ENCODE measurements around the gene DNAJC4.

DNAJC4 gene

DNA sequence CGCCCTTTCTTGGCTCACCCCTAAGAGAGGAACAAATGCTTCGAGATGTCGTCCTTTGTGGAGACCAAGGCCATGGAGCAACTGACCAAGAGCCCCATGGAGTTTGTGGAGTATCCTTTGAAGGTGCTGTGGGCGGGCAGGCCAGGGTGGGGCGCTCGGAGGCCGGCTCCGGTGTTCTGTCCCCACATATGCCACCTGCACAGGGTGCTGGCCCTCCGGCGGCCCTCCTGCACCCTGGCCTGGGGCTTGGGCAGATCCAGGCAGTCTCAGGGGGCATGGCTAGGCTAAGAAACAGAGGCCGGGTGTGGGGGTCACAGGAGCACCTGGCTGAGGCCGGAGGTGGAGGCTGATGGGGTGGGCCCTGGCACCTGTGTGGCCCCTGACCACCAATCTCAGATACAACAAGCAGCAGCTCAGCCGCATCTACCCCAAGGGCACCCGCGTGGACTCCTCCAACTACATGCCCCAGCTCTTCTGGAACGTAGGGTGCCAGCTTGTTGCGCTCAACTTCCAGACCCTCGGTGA, 31.3 kb downstream of the DNAJC4 start:
- Histone ChIP-seq H2AFZ (ENCODE audit: low read length) (no peak overlapping the region), H3K4me3 (ENCODE audit: low read length, poor library complexity, severe bottlenecking) (no peak overlapping the region), H3K27me3 (ENCODE audit: insufficient read depth, low read length, poor library complexity, severe bottlenecking) (no peaks in the 10 kb centered on the region), H3K79me2 (ENCODE audit: insufficient read depth, low read length) (no peaks in the 10 kb centered on the region), H3K9me2 (replicated peaks; ENCODE audit: low read depth, low read length) (no peaks in the 10 kb centered on the region), H3K36me3 (ENCODE audit: insufficient read depth, low read length) (no peaks in the 10 kb centered on the region), H3K4me2 (ENCODE audit: low read depth, low read length, poor library complexity, severe bottlenecking) (no peak overlapping the region), H3K9me3 (ENCODE audit: insufficient read depth, low read depth, low read length) (no peaks in the 10 kb centered on the region), H3K9ac (ENCODE audit: low read depth, low read length, poor library complexity, severe bottlenecking) (no peak overlapping the region), H3F3A (ENCODE audit: low read depth) (no peaks in the 10 kb centered on the region), H4K20me1 (ENCODE audit: insufficient read depth, low read length, poor library complexity, severe bottlenecking) (no peaks in the 10 kb centered on the region), H3K4me1 (ENCODE audit: insufficient read depth, low read length, poor library complexity, severe bottlenecking) (no peaks in the 10 kb centered on the region)
- TF ChIP-seq, protein P1, sequence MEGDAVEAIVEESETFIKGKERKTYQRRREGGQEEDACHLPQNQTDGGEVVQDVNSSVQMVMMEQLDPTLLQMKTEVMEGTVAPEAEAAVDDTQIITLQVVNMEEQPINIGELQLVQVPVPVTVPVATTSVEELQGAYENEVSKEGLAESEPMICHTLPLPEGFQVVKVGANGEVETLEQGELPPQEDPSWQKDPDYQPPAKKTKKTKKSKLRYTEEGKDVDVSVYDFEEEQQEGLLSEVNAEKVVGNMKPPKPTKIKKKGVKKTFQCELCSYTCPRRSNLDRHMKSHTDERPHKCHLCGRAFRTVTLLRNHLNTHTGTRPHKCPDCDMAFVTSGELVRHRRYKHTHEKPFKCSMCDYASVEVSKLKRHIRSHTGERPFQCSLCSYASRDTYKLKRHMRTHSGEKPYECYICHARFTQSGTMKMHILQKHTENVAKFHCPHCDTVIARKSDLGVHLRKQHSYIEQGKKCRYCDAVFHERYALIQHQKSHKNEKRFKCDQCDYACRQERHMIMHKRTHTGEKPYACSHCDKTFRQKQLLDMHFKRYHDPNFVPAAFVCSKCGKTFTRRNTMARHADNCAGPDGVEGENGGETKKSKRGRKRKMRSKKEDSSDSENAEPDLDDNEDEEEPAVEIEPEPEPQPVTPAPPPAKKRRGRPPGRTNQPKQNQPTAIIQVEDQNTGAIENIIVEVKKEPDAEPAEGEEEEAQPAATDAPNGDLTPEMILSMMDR (conservative IDR thresholded peaks at IDR 0.05; ENCODE audit: low read length): no peak
- no peak for TF ChIP-seq EZH2phosphoT487 (IDR thresholded peaks at IDR 0.05; ENCODE audit: borderline replicate concordance)

GRCh38 chr11:64262271-64263002, 32.1 kb downstream of the DNAJC4 start:
- H2AFZ ChIP-seq (ENCODE audit: low read length): no peak overlapping the region
- no peaks in the 10 kb centered on the region for H3K27me3 ChIP-seq (ENCODE audit: insufficient read depth, low read length, poor library complexity, severe bottlenecking)
- no peaks in the 10 kb centered on the region for H4K20me1 ChIP-seq (ENCODE audit: insufficient read depth, low read length, poor library complexity, severe bottlenecking)
- no peaks in the 10 kb centered on the region for H3K9me2 ChIP-seq (replicated peaks; ENCODE audit: low read depth, low read length)
- H3K4me1 ChIP-seq (ENCODE audit: insufficient read depth, low read length, poor library complexity, severe bottlenecking): no peaks in the 10 kb centered on the region
- no peak overlapping the region for H3K4me2 ChIP-seq (ENCODE audit: low read depth, low read length, poor library complexity, severe bottlenecking)
- no peak overlapping the region for H3K9ac ChIP-seq (ENCODE audit: low read depth, low read length, poor library complexity, severe bottlenecking)
- no peaks in the 10 kb centered on the region for H3K36me3 ChIP-seq (ENCODE audit: insufficient read depth, low read length)
- H3K79me2 ChIP-seq (ENCODE audit: insufficient read depth, low read length): no peaks in the 10 kb centered on the region
- H3F3A ChIP-seq (ENCODE audit: low read depth): no peaks in the 10 kb centered on the region
- H3K4me3 ChIP-seq (ENCODE audit: low read length, poor library complexity, severe bottlenecking): no peak overlapping the region
- TF ChIP-seq, protein P1 (conservative IDR thresholded peaks at IDR 0.05; ENCODE audit: low read length): no peak
- TF ChIP-seq EZH2phosphoT487 (IDR thresholded peaks at IDR 0.05; ENCODE audit: borderline replicate concordance): no peak
- H3K9me3 ChIP-seq (ENCODE audit: insufficient read depth, low read depth, low read length): no peaks in the 10 kb centered on the region

GRCh38 chr11:64263021-64263946, 32.9 kb downstream of the DNAJC4 start:
- H2AFZ ChIP-seq (ENCODE audit: low read length): no peak overlapping the region
- H3K4me2 ChIP-seq (ENCODE audit: low read depth, low read length, poor library complexity, severe bottlenecking): no peak overlapping the region
- H3K79me2 ChIP-seq (ENCODE audit: insufficient read depth, low read length): no peaks in the 10 kb centered on the region
- no peak for TF ChIP-seq EZH2phosphoT487 (IDR thresholded peaks at IDR 0.05; ENCODE audit: borderline replicate concordance)
- TF ChIP-seq, protein P1 (conservative IDR thresholded peaks at IDR 0.05; ENCODE audit: low read length): no peak
- no peaks in the 10 kb centered on the region for H3F3A ChIP-seq (ENCODE audit: low read depth)
- peaks cover 7% of the 10 kb centered on the region for H3K4me1 ChIP-seq (ENCODE audit: insufficient read depth, low read length, poor library complexity, severe bottlenecking)
- H3K9me3 ChIP-seq (ENCODE audit: insufficient read depth, low read depth, low read length): no peaks in the 10 kb centered on the region
- H3K9me2 ChIP-seq (replicated peaks; ENCODE audit: low read depth, low read length): no peaks in the 10 kb centered on the region
- no peaks in the 10 kb centered on the region for H3K27me3 ChIP-seq (ENCODE audit: insufficient read depth, low read length, poor library complexity, severe bottlenecking)
- H3K9ac ChIP-seq (ENCODE audit: low read depth, low read length, poor library complexity, severe bottlenecking): no peak overlapping the region
- H3K4me3 ChIP-seq (ENCODE audit: low read length, poor library complexity, severe bottlenecking): no peak overlapping the region
- H4K20me1 ChIP-seq (ENCODE audit: insufficient read depth, low read length, poor library complexity, severe bottlenecking): no peaks in the 10 kb centered on the region
- no peaks in the 10 kb centered on the region for H3K36me3 ChIP-seq (ENCODE audit: insufficient read depth, low read length)
